ENCODE data around the gene ZDHHC7. TPM values are rescaled to one million over a fixed set of nuclear protein-coding genes. Genes with fewer than 3 reads are reported as not detected.

Gene ZDHHC7
- total RNA-seq, 1 donor from 2014 or later = 59.2 TPM

DNA sequence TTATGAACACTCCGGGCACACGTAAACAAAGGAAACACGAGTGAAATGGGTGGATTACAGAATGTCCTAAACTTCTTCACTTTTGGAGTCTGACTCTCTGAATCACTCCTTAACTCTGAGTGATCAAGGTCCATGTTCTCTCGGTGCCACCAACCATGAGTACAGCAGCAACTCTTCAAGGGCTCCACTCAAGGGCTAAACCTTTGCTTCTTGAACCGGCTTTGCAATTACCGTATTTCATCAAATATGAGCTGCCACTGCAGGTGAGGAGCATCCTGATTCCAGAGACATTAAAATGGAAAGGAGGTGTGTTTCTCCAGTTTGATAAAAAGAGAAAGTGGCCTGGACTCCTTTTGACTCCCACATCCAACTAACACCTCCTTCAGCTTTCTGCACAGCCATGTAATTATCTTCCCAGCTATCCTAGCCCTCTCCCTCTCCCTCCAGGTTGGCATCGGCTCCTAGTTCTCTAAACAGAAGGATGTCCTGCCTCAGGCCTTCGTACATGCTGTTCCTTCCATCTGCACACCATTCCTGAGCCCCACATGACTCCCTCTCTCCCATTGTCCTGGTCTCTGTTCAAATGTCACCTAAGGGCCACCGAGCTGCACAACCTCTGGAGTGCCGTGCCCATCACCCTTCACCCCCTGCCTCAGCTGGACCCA is 61.4 kb downstream of the ZDHHC7 start:
- TF ChIP-seq, protein P1, sequence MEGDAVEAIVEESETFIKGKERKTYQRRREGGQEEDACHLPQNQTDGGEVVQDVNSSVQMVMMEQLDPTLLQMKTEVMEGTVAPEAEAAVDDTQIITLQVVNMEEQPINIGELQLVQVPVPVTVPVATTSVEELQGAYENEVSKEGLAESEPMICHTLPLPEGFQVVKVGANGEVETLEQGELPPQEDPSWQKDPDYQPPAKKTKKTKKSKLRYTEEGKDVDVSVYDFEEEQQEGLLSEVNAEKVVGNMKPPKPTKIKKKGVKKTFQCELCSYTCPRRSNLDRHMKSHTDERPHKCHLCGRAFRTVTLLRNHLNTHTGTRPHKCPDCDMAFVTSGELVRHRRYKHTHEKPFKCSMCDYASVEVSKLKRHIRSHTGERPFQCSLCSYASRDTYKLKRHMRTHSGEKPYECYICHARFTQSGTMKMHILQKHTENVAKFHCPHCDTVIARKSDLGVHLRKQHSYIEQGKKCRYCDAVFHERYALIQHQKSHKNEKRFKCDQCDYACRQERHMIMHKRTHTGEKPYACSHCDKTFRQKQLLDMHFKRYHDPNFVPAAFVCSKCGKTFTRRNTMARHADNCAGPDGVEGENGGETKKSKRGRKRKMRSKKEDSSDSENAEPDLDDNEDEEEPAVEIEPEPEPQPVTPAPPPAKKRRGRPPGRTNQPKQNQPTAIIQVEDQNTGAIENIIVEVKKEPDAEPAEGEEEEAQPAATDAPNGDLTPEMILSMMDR (IDR thresholded peaks at IDR 0.05; ENCODE audit: insufficient read depth, low read depth, low read length) = no peak
- no peak for TF ChIP-seq EZH2 (IDR thresholded peaks at IDR 0.05; ENCODE audit: insufficient read depth, low read length)
- H3K79me2 ChIP-seq (ENCODE audit: insufficient read depth, low read length) = no peaks in the 10 kb centered on the region
- no peak for DNase-seq (ENCODE audit: low read depth)
- H3K27ac ChIP-seq (ENCODE audit: low read depth, low read length) = no peak overlapping the region
- peaks cover 3% of the 10 kb centered on the region for H3K27me3 ChIP-seq (ENCODE audit: insufficient read depth, low read length)
- no peak overlapping the region for H3K4me2 ChIP-seq (ENCODE audit: low read length)
- H3K4me1 Mint-ChIP-seq (ENCODE audit: low read depth, unreplicated experiment) = peaks cover 10% of the 10 kb centered on the region
- no peaks in the 10 kb centered on the region for H4K20me1 ChIP-seq (ENCODE audit: insufficient read depth, low read length)
- FAIRE-seq = no peak
- peaks cover 7% of the 10 kb centered on the region for H3K4me1 ChIP-seq (ENCODE audit: insufficient read depth, low read length)
- no peak overlapping the region for H3K4me3 Mint-ChIP-seq (ENCODE audit: unreplicated experiment)
- no peak overlapping the region for H3K9ac ChIP-seq (ENCODE audit: low read length)
- H3K27me3 Mint-ChIP-seq (ENCODE audit: low read depth, unreplicated experiment) = peaks cover 15% of the 10 kb centered on the region
- no peak overlapping the region for H2AFZ ChIP-seq (ENCODE audit: low read depth, low read length)
- no peak overlapping the region for H3K4me3 ChIP-seq (ENCODE audit: insufficient read depth, low read depth, low read length)
- H3K9me3 Mint-ChIP-seq (ENCODE audit: unreplicated experiment) = no peaks in the 10 kb centered on the region
- H3K36me3 ChIP-seq (ENCODE audit: insufficient read depth, low read length) = no peaks in the 10 kb centered on the region
- H3K27ac Mint-ChIP-seq (ENCODE audit: unreplicated experiment) = no peak overlapping the region
- H3K9me3 ChIP-seq (ENCODE audit: insufficient read depth, low read depth, low read length) = no peaks in the 10 kb centered on the region
- no peaks in the 10 kb centered on the region for H3K36me3 Mint-ChIP-seq (ENCODE audit: low read depth, unreplicated experiment)

DNA sequence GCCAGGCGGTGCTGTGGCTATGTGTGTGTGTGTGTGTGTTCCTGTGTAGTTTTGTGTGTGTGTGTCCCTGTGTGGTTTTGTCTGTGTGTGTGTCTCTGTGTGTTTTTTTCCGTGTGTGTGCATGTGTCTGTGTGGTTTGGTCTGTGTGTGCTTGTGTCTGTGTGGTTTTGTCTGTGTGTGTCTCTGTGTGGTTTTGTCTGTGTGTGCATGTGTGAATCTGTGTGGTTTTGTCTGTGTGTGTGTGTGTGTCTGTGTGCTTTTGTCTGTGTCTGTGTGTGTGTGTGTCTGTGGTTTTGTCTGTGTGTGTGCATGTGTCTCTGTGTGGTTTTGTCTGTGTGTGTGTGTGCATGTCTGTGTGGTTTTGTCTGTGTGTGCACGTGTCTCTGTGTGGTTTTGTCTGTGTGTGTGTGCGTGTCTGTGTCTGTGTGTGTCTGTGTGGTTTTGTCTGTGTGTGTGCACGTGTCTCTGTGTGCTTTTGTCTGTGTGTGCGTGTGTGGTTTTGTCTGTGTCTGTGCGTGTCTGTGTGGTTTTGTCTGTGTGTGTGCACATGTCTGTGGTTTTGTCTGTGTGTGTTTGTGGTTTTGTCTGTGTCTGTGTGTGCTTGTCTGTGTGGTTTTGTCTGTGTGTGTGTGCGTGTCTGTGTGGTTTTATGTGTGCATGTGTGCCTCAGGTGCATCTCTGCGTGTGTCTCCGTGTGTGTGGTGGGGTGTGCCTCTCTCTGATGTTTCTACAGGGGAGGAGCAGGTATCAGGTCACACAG is 62.3 kb downstream of the ZDHHC7 start:
- peaks cover 7% of the 10 kb centered on the region for H3K4me1 ChIP-seq (ENCODE audit: insufficient read depth, low read length)
- Mint-ChIP-seq H3K27ac (ENCODE audit: unreplicated experiment) (no peak overlapping the region), H3K27me3 (ENCODE audit: low read depth, unreplicated experiment) (peaks cover 13% of the 10 kb centered on the region), H3K9me3 (ENCODE audit: unreplicated experiment) (peaks cover 3% of the 10 kb centered on the region), H3K4me1 (ENCODE audit: low read depth, unreplicated experiment) (peaks cover 13% of the 10 kb centered on the region), H3K36me3 (ENCODE audit: low read depth, unreplicated experiment) (peaks cover 1% of the 10 kb centered on the region), H3K4me3 (ENCODE audit: unreplicated experiment) (no peak overlapping the region)
- H4K20me1 ChIP-seq (ENCODE audit: insufficient read depth, low read length) = no peaks in the 10 kb centered on the region
- H3K27ac ChIP-seq (ENCODE audit: low read depth, low read length) = no peak overlapping the region
- no peaks in the 10 kb centered on the region for H3K79me2 ChIP-seq (ENCODE audit: insufficient read depth, low read length)
- no peak for DNase-seq (ENCODE audit: low read depth)
- H3K4me3 ChIP-seq (ENCODE audit: insufficient read depth, low read depth, low read length) = no peak overlapping the region
- no peak overlapping the region for H3K4me2 ChIP-seq (ENCODE audit: low read length)
- H3K9ac ChIP-seq (ENCODE audit: low read length) = no peak overlapping the region
- H3K9me3 ChIP-seq (ENCODE audit: insufficient read depth, low read depth, low read length) = no peaks in the 10 kb centered on the region
- FAIRE-seq = no peak
- no peaks in the 10 kb centered on the region for H3K36me3 ChIP-seq (ENCODE audit: insufficient read depth, low read length)
- no peak overlapping the region for H2AFZ ChIP-seq (ENCODE audit: low read depth, low read length)
- H3K27me3 ChIP-seq (ENCODE audit: insufficient read depth, low read length) = peaks cover 3% of the 10 kb centered on the region
- TF ChIP-seq EZH2 (IDR thresholded peaks at IDR 0.05; ENCODE audit: insufficient read depth, low read length) = no peak

DNA sequence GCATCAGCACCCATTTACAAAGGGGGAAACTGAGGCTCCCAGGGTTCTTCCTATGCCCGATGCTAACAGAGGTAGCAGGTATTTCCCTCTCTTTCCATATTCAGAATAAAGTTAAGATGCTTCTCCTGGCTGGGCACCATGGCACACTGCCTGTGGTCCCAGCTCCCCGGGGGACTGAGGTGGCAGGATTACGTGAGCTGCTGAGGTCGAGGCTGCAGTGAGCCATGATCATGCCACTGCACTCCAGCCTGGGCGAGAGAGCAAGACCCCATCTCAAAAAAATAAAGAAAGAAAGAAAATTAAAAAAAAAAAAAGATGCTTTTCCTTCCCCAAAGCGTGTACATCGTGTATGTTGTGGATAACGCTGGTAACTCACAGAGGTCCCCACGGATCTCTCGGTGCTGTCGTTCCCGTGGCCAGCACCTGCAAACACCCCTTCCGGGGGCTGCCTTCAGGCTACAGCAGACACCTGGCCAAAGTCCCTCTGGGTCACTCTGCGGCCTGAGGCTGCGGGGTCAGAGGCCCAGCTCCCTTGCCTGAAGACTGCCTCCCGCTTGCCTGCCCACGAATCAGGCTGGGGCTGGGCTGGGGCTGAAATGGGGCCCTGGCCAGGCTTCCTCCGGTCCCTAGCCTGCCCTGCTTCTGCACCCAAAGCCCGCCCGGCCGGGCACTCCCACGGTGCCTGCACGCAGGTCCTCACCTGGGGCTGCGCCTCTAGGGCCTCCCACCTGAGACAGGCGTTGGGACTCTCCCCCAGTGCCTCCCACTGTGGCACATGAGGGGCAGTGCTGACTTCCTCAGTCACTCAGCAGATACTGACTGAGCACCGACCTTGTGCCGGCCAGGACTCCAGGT is 63.1 kb downstream of the ZDHHC7 start:
- Mint-ChIP-seq H3K27me3 (ENCODE audit: low read depth, unreplicated experiment) (peaks cover 7% of the 10 kb centered on the region), H3K27ac (ENCODE audit: unreplicated experiment) (no peak overlapping the region), H3K36me3 (ENCODE audit: low read depth, unreplicated experiment) (peaks cover 1% of the 10 kb centered on the region), H3K9me3 (ENCODE audit: unreplicated experiment) (peaks cover 6% of the 10 kb centered on the region), H3K4me1 (ENCODE audit: low read depth, unreplicated experiment) (peaks cover 11% of the 10 kb centered on the region), H3K4me3 (ENCODE audit: unreplicated experiment) (no peak overlapping the region)
- FAIRE-seq (no peak), DNase-seq (ENCODE audit: low read depth) (no peak)
- TF ChIP-seq, protein P1 (IDR thresholded peaks at IDR 0.05; ENCODE audit: insufficient read depth, low read depth, low read length) = no peak
- no peak for TF ChIP-seq EZH2 (IDR thresholded peaks at IDR 0.05; ENCODE audit: insufficient read depth, low read length)
- Histone ChIP-seq H3K4me1 (ENCODE audit: insufficient read depth, low read length) (peaks cover 7% of the 10 kb centered on the region), H3K4me3 (ENCODE audit: insufficient read depth, low read depth, low read length) (no peak overlapping the region), H3K9me3 (ENCODE audit: insufficient read depth, low read depth, low read length) (no peaks in the 10 kb centered on the region), H4K20me1 (ENCODE audit: insufficient read depth, low read length) (no peaks in the 10 kb centered on the region), H3K79me2 (ENCODE audit: insufficient read depth, low read length) (no peaks in the 10 kb centered on the region), H2AFZ (ENCODE audit: low read depth, low read length) (no peak overlapping the region), H3K27ac (ENCODE audit: low read depth, low read length) (no peak overlapping the region), H3K9ac (ENCODE audit: low read length) (no peak overlapping the region), H3K27me3 (ENCODE audit: insufficient read depth, low read length) (peaks cover 3% of the 10 kb centered on the region), H3K36me3 (ENCODE audit: insufficient read depth, low read length) (no peaks in the 10 kb centered on the region), H3K4me2 (ENCODE audit: low read length) (no peak overlapping the region)

Measured in astrocyte (in vitro differentiated cells and primary cell).